Neural crest cell (in vitro differentiated cells): ENCODE measurements around the gene ILDR2. TPM values are rescaled to one million over a fixed set of nuclear protein-coding genes. Genes with fewer than 3 reads are reported as not detected.

ENCODE experiments used
- DNase-seq: peaks from one replicate; pipeline ENCODE4 v3.0.0; 2021; ENCODE audit warnings: low read depth, mixed read lengths, low spot score
- H3K27ac Mint-ChIP-seq: one replicate; pipeline ENCODE4 v1.8.0; 2021; ENCODE audit warnings: mild to moderate bottlenecking, mixed read lengths; ENCODE audit not compliant: unreplicated experiment
- H3K27me3 Mint-ChIP-seq: 2 replicates; pipeline ENCODE4 v1.8.0; 2021; ENCODE audit warnings: low read depth, mild to moderate bottlenecking, mixed read lengths
- H3K36me3 Mint-ChIP-seq: 2 replicates; pipeline ENCODE4 v1.8.0; 2021; ENCODE audit warnings: low read depth, mild to moderate bottlenecking, mixed read lengths
- H3K4me1 Mint-ChIP-seq: 2 replicates; pipeline ENCODE4 v1.8.0; 2021; ENCODE audit warnings: mixed read lengths
- H3K4me3 Mint-ChIP-seq: one replicate; pipeline ENCODE4 v1.8.0; 2021; ENCODE audit warnings: mild to moderate bottlenecking, mixed read lengths
- H3K9me3 Mint-ChIP-seq: 2 replicates; pipeline ENCODE4 v1.8.0; 2021; ENCODE audit warnings: mixed read lengths
- CTCF ChIP-seq: fragments of 200-600 bp; sonication (generic); conservative IDR thresholded peaks from 2 replicates; pipeline ENCODE4 v1.5.0; 2021; ENCODE audit warnings: antibody characterized with exemption, mild to moderate bottlenecking
- long read RNA-seq: library from polyadenylated mRNA; unstranded; transcript quantifications from one replicate; pipeline ENCODE4 v2.0.0, GENCODE V29; 2020
- total RNA-seq: library from RNA; stranded (reverse); gene quantifications from 2 replicates; pipeline ENCODE4 v1.2.1, GENCODE V29; 2021

ILDR2 gene
- total RNA-seq: 27.4 and 30.3 TPM in 2 replicates
- long read RNA-seq, partial matches to known transcripts: 1 of 15 reads
- long read RNA-seq, other reads (novel, unspliced or antisense): 14 of 15 reads

GRCh38 chr1:166975361-166976129, at the start of gene ILDR2:
Gene ILDR2, minus strand, starts transcription at chr1:166975540. Its CDS starts 272 bp downstream, at chr1:166975268.
- no peak for TF ChIP-seq CTCF
- Mint-ChIP-seq H3K27me3 (peaks cover 54% of the 10 kb centered on the region), H3K36me3 (no peaks in the 10 kb centered on the region), H3K4me1 (peaks cover 47% of the 10 kb centered on the region), H3K9me3 (no peaks in the 10 kb centered on the region), H3K27ac (peak within 1 kb of the TSS; percentile 32), H3K4me3 (peak within 1 kb of the TSS; percentile 95)
- DNase-seq: peak; percentile 43

GRCh38 chr1:167022384-167022783, 47.0 kb upstream of the ILDR2 start:
- no peaks in the 10 kb centered on the region for H3K4me1 Mint-ChIP-seq
- TF ChIP-seq CTCF: no peak
- no peak for DNase-seq
- peaks cover 15% of the 10 kb centered on the region for H3K9me3 Mint-ChIP-seq
- H3K4me3 Mint-ChIP-seq: no peak overlapping the region
- no peaks in the 10 kb centered on the region for H3K36me3 Mint-ChIP-seq
- no peak overlapping the region for H3K27ac Mint-ChIP-seq
- no peaks in the 10 kb centered on the region for H3K27me3 Mint-ChIP-seq

GRCh38 chr1:167016100-167016750, 40.9 kb upstream of the ILDR2 start:
- Mint-ChIP-seq H3K4me3 (no peak overlapping the region), H3K9me3 (peaks cover 6% of the 10 kb centered on the region), H3K27me3 (no peaks in the 10 kb centered on the region), H3K4me1 (peaks cover 4% of the 10 kb centered on the region), H3K27ac (no peak overlapping the region), H3K36me3 (no peaks in the 10 kb centered on the region)
- no peak for TF ChIP-seq CTCF
- DNase-seq: no peak

GRCh38 chr1:167013108-167013929, 38.0 kb upstream of the ILDR2 start:
- TF ChIP-seq CTCF: no peak
- Mint-ChIP-seq H3K4me3 (no peak overlapping the region), H3K4me1 (peaks cover 4% of the 10 kb centered on the region), H3K27ac (no peak overlapping the region), H3K9me3 (no peaks in the 10 kb centered on the region), H3K27me3 (no peaks in the 10 kb centered on the region), H3K36me3 (no peaks in the 10 kb centered on the region)
- DNase-seq: no peak

- H3K4me1 Mint-ChIP-seq: peaks cover 4% of the 10 kb centered on the region
- no peaks in the 10 kb centered on the region for H3K27me3 Mint-ChIP-seq
- no peak for TF ChIP-seq CTCF
- H3K4me3 Mint-ChIP-seq: no peak overlapping the region
- H3K27ac Mint-ChIP-seq: no peak overlapping the region
- no peak for DNase-seq
- no peaks in the 10 kb centered on the region for H3K9me3 Mint-ChIP-seq
- no peaks in the 10 kb centered on the region for H3K36me3 Mint-ChIP-seq
These were observed 37.2 kb upstream of the ILDR2 start for GRCh38 chr1:167012570-167012969.
